Measurements from ENCODE around the gene PPP2R5E.

DNA sequence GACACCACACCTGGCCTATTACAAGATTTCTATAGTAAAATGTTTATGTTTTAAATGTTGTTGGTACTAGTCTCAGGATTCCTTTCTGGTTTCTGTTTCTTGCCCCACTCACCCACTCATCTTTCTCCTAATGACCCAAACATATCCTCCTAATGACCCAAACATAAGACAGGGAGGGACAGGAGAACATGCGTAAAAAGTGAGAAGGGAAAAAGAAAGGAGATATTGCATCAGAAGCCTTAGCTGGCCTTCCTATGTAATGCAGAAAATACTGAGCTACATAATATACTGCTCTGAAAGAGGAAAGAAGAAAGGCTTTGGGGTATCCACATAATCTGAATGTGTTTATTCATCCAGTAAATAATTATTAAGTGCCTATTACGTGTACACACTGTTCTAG is 119.8 kb downstream of the PPP2R5E start:
- TF ChIP-seq, protein P1, sequence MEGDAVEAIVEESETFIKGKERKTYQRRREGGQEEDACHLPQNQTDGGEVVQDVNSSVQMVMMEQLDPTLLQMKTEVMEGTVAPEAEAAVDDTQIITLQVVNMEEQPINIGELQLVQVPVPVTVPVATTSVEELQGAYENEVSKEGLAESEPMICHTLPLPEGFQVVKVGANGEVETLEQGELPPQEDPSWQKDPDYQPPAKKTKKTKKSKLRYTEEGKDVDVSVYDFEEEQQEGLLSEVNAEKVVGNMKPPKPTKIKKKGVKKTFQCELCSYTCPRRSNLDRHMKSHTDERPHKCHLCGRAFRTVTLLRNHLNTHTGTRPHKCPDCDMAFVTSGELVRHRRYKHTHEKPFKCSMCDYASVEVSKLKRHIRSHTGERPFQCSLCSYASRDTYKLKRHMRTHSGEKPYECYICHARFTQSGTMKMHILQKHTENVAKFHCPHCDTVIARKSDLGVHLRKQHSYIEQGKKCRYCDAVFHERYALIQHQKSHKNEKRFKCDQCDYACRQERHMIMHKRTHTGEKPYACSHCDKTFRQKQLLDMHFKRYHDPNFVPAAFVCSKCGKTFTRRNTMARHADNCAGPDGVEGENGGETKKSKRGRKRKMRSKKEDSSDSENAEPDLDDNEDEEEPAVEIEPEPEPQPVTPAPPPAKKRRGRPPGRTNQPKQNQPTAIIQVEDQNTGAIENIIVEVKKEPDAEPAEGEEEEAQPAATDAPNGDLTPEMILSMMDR (conservative IDR thresholded peaks at IDR 0.05 in 1 of 2, IDR thresholded peaks at IDR 0.05 in 1 of 2; ENCODE audit: extremely low read depth in 1 of 2, insufficient read depth in 1 of 2, low read depth in 1 of 2, low read length in 2 of 2) = no peak
- no peak for TF ChIP-seq EZH2 (IDR thresholded peaks at IDR 0.05; ENCODE audit: borderline replicate concordance, low read length)
